ENCODE data around the gene HLA-DQA1.

- no peak for TF ChIP-seq CTCF (IDR thresholded peaks at IDR 0.05)
- no peak for TF ChIP-seq POLR2A (IDR thresholded peaks at IDR 0.05)
These were observed 32.0 kb downstream of the HLA-DQA1 start for GRCh38 chr6:32669240-32669639.
